ENCODE data around the gene COL19A1.

The COL19A1 gene

GRCh38 chr6:70246118-70246517, 379.8 kb downstream of the COL19A1 start:
- DNase-seq, result no peak

GRCh38 chr6:70252604-70253003, 386.2 kb downstream of the COL19A1 start:
- DNase-seq, result no peak

- DNase-seq, result no peak
Observed at GRCh38 chr6:70253923-70254322, 387.6 kb downstream of the COL19A1 start.

- no peak for DNase-seq
Observed at GRCh38 chr6:70254784-70255183, 388.4 kb downstream of the COL19A1 start.

GRCh38 chr6:70257768-70258273, 391.5 kb downstream of the COL19A1 start:
- no peak for DNase-seq

GRCh38 chr6:70258483-70258882, 392.1 kb downstream of the COL19A1 start:
- no peak for DNase-seq

All from NCI-H1092 (cell line).